NCI-H226 (cell line): Measurements from ENCODE around the gene ARL6IP1.

Experiments used
- DNase-seq: peaks from one replicate; pipeline ENCODE4 v3.0.0-alpha.2; 2015

Gene ARL6IP1

GRCh38 chr16:18801145-18801972, at the start of gene ARL6IP1:
TSS of gene ARL6IP1 (minus strand) at chr16:18801549. CDS start at chr16:18801466, 83 bp downstream.
- DNase-seq = peak; percentile 99

- DNase-seq = no peak
Measured at GRCh38 chr16:18846416-18846815, 45.1 kb upstream of the ARL6IP1 start.

- no peak for DNase-seq
Measured at GRCh38 chr16:18842565-18842964, 41.2 kb upstream of the ARL6IP1 start.

- no peak for DNase-seq
Measured at GRCh38 chr16:18841833-18842525, 40.6 kb upstream of the ARL6IP1 start.

- no peak for DNase-seq
Measured at GRCh38 chr16:18839555-18839954, 38.2 kb upstream of the ARL6IP1 start.

GRCh38 chr16:18836702-18837101, 35.4 kb upstream of the ARL6IP1 start:
- DNase-seq = no peak

GRCh38 chr16:18834864-18835263, 33.5 kb upstream of the ARL6IP1 start:
- DNase-seq = no peak

GRCh38 chr16:18833707-18834505, 32.6 kb upstream of the ARL6IP1 start:
- DNase-seq = no peak

GRCh38 chr16:18832613-18833012, 31.3 kb upstream of the ARL6IP1 start:
- DNase-seq = no peak

GRCh38 chr16:18832006-18832405, 30.7 kb upstream of the ARL6IP1 start:
- no peak for DNase-seq

GRCh38 chr16:18829251-18829650, 27.9 kb upstream of the ARL6IP1 start:
- no peak for DNase-seq

GRCh38 chr16:18827890-18828289, 26.5 kb upstream of the ARL6IP1 start:
- DNase-seq = no peak

- DNase-seq = no peak
Measured at GRCh38 chr16:18816286-18816685, 14.9 kb upstream of the ARL6IP1 start.

- DNase-seq = no peak
Measured at GRCh38 chr16:18811925-18812324, 10.6 kb upstream of the ARL6IP1 start.

GRCh38 chr16:18809165-18809564, 7.8 kb upstream of the ARL6IP1 start:
- DNase-seq = no peak

- no peak for DNase-seq
Measured at GRCh38 chr16:18805257-18805773, 4.0 kb upstream of the ARL6IP1 start.

GRCh38 chr16:18804540-18804939, 3.2 kb upstream of the ARL6IP1 start:
- no peak for DNase-seq

GRCh38 chr16:18803569-18804462, 2.5 kb upstream of the ARL6IP1 start:
- peak; percentile 6 for DNase-seq

- no peak for DNase-seq
Measured at GRCh38 chr16:18802767-18803343, 1.5 kb upstream of the ARL6IP1 start.

- DNase-seq = no peak
Measured at GRCh38 chr16:18800775-18801144, 589 bp downstream of the ARL6IP1 start.

- no peak for DNase-seq
Measured at GRCh38 chr16:18800293-18800692, 1.1 kb downstream of the ARL6IP1 start.

- no peak for DNase-seq
Measured at GRCh38 chr16:18799500-18799899, 1.8 kb downstream of the ARL6IP1 start.
